Central memory CD8-positive, alpha-beta T cell (primary cell): ENCODE measurements around the gene RETREG3.
"Not testable (repeated sequence)": the region's sequence is repeated elsewhere in the genome, so short reads cannot be mapped to it uniquely, and the experiment has no call there.

Experiments
- ATAC-seq: fragments of 150-1000 bp; cut with Tn5 transposase; replicated peaks from 2 replicates; pipeline ENCODE4 v1.10.0; 2022; ENCODE audit warnings: mild to moderate bottlenecking, moderate FRiP score, moderate number of reproducible peaks; ENCODE audit not compliant: poor library complexity, severe bottlenecking; ENCODE audit errors: extremely low read depth
- DNase-seq, 2 donors: peaks; one replicate each; pipeline ENCODE4 v3.0.0; 2021; ENCODE audit warnings: low spot score in 2 of 2
- H3K27ac Mint-ChIP-seq: one replicate; pipeline ENCODE4 v1.8.0; 2022; ENCODE audit warnings: low read depth, mild to moderate bottlenecking, moderate library complexity, mixed read lengths
- H3K27me3 Mint-ChIP-seq: one replicate; pipeline ENCODE4 v1.8.0; 2022; ENCODE audit warnings: mixed read lengths
- H3K36me3 Mint-ChIP-seq: one replicate; pipeline ENCODE4 v1.8.0; 2022; ENCODE audit warnings: mild to moderate bottlenecking, moderate library complexity, mixed read lengths; ENCODE audit not compliant: insufficient read depth
- H3K4me1 Mint-ChIP-seq: one replicate; pipeline ENCODE4 v1.8.0; 2022; ENCODE audit warnings: mixed read lengths
- H3K4me3 Mint-ChIP-seq: one replicate; pipeline ENCODE4 v1.8.0; 2022; ENCODE audit warnings: mild to moderate bottlenecking, moderate library complexity, mixed read lengths
- H3K9me3 Mint-ChIP-seq: one replicate; pipeline ENCODE4 v1.8.0; 2022; ENCODE audit warnings: mixed read lengths

RETREG3 gene

DNA sequence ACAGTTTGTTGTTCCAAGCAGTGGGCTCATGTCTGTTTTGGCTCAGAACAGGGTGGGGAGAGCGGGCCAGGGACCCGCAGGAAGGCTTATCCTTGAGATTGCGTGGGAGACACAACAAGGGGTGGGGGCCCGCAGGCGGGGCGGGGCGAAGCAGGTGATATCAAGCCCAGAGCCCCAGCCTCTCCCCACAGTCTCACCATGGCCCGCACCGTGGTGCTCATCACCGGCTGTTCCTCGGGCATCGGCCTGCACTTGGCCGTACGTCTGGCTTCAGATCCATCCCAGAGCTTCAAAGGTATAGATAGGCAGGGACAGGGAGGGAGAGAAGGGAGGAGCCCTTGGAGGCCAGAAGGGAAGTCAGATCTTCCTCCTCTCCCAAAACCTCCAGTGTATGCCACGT, 56.4 kb downstream of the RETREG3 start, which contains the start of gene HSD17B1:
Gene HSD17B1 (plus strand): TSS at position 188 of the 400 bp plus-strand sequence. CDS start 11 bp downstream, at position 199.
- ATAC-seq, DNase-seq, H3K9me3 Mint-ChIP-seq, H3K27me3 Mint-ChIP-seq, H3K36me3 Mint-ChIP-seq: not testable (repeated sequence)
- peak within 1 kb of the TSS; percentile 88 for H3K27ac Mint-ChIP-seq
- peaks cover 38% of the 10 kb centered on the region for H3K4me1 Mint-ChIP-seq
- peak within 1 kb of the TSS; percentile 88 for H3K4me3 Mint-ChIP-seq

DNA sequence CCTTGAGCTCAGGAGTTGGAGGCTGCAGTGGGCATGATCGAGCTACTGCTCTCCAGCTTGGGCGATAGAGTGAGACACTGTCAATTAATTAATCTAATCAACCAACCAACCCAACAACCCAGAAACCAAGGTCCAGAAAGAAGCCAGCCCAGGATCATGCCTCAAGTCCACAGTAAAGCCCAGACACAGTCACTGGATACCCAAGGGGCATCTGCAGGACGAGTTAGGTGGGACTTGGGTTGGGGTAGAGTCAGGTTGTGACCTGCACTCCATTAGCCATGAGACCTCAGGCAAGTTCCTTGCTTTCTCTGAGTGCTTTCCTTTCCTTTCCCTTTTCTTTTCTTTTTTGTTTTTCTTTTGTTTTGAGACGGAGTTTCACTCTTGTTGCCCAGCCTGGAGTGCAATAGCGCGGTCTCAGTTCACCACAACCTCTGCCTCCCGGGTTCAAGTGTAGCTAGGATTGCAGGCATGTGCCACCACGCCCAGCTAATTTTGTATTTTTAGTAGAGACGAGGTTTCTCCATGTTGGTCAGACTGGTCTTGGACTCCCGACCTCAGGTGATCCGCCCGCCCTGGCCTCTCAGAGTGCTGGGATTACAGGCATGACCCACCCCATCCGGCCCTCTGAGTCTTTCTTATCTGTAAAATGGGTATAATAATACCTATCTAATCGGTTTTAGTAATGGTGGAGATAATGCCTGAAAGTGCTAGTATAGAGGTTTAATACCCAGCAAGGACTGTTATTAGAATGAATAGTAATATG, 60.0 kb downstream of the RETREG3 start:
- H3K4me1 Mint-ChIP-seq: peaks cover 19% of the 10 kb centered on the region
- no peak for ATAC-seq
- no peaks in the 10 kb centered on the region for H3K27me3 Mint-ChIP-seq
- H3K27ac Mint-ChIP-seq: no peak overlapping the region
- peaks cover 6% of the 10 kb centered on the region for H3K36me3 Mint-ChIP-seq
- peak overlapping the region; percentile 41 for H3K4me3 Mint-ChIP-seq
- DNase-seq: no peak
- H3K9me3 Mint-ChIP-seq: no peaks in the 10 kb centered on the region

DNA sequence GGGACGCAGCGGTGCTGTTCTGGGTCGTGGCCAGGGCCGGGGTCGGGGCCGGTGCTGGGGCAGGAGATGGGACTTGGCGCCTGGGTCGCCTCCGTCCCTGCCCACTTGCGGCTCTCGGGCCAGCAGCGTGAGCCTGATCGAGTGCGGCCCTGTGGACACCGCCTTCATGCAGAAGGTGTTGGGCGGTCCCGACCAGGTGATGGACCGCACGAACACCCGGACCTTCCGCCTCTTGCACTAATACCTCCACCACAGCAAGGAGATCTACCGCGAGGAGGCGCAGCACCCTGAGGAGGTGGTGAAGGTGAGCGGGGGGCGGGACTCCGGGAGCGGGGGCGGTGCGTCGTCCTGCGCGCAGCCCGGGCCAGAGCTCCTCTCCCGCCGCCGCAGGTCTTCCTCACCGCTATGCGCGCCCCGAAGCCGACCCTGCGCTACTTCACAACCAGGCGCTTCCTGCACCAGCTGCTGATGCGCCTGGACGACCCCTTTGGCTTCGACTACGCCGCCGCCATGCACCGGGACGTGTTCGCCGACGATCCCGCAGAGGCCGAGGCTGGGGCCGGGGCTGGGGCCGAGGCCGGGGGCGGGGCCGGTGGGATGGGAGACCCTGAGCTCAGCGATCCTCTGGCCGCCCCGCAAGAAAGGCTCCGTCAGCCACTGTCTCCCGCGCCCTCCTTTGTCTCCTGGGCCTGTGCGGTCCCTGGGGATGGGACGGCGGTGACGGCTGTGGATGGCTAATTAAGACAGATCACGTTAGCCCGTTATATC, 60.9 kb downstream of the RETREG3 start:
- no peak overlapping the region for H3K27ac Mint-ChIP-seq
- ATAC-seq (peak; percentile 73), DNase-seq (peak; percentile 40 to 61)
- H3K4me3 Mint-ChIP-seq: no peak overlapping the region
- no peaks in the 10 kb centered on the region for H3K27me3 Mint-ChIP-seq
- peaks cover 16% of the 10 kb centered on the region for H3K4me1 Mint-ChIP-seq
- no peaks in the 10 kb centered on the region for H3K9me3 Mint-ChIP-seq
- peaks cover 9% of the 10 kb centered on the region for H3K36me3 Mint-ChIP-seq

DNA sequence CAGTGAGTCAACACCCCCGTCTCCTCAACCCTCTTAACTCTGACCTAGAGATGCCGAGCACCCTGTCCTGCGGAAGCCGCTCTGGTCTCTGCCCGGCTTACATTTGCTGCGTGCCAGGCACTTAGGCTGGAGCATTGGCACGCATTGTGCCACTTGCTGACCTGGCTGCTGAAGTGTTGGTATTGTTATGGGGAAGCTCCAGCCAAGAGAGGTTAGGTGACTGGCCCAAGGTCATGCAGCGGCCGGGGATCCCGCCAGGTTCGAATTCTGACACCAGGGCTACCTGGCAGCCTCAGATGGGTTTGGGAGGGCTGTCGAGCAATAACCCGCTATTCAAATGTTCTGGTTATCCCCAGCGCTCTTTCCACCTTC, 61.5 kb downstream of the RETREG3 start:
- DNase-seq (no peak), ATAC-seq (no peak)
- H3K9me3 Mint-ChIP-seq: no peaks in the 10 kb centered on the region
- H3K27ac Mint-ChIP-seq: no peak overlapping the region
- H3K4me1 Mint-ChIP-seq: peaks cover 14% of the 10 kb centered on the region
- no peaks in the 10 kb centered on the region for H3K27me3 Mint-ChIP-seq
- H3K4me3 Mint-ChIP-seq: no peak overlapping the region
- peaks cover 8% of the 10 kb centered on the region for H3K36me3 Mint-ChIP-seq

DNA sequence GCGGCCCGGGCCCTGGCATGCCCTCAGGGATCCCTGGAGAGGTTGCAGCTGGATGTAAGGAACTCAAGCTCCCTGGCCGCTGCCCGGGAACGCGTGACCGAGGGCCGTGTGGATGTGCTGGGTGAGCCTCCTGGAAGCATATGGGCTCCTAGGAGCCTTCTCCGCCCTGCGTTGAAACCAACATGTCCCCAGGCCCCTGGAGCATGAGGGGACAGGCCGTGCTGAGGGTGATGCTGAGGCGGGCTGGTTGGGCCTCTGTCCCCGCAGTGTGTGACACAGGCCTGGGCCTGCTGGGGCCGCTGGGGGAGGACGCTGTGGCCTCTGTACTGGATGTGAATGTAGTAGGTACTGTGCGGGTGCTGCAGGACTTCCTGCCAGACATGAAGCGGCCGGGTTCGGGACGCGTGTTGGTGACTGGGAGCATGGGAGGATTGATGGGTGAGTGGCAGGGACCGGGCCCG, 62.1 kb downstream of the RETREG3 start:
- ATAC-seq (no peak), DNase-seq (no peak)
- Mint-ChIP-seq H3K9me3 (no peaks in the 10 kb centered on the region), H3K4me1 (peaks cover 14% of the 10 kb centered on the region), H3K27ac (no peak overlapping the region), H3K36me3 (peaks cover 7% of the 10 kb centered on the region), H3K27me3 (no peaks in the 10 kb centered on the region), H3K4me3 (no peak overlapping the region)

DNA sequence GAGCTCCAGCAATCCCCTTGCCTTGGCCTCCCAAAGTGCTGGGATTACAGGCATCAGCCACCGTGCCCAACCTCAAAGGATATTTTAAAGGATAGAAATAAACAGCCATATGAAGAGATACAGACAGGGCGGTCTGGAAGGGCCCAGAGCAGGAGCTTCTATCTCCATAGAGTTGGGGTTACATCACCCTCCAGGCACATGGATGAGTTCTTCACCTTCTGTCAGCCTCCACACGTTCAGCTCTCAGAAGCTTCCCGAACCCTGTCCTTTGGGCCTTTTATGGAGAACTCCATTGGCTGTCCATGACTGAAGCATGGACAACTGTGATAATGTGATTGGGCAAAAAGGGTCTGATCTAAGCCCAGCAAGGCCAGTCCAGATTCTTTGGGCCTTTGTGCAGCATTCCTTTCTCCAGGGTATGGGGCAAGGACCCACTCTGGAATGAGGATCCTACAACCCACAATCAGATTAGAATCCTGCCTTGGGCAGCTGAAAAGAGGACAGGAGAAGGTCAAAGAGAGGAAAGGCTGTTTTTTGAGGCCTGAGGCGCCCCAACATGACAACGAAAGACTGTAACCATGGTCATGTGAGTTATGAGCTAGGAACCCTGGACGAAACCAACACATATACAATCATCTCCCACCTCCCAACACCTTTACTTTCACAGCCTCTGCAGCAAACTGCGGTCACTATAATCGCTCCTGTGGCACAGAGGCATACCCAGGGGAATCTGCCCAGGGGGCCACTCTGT, 63.2 kb downstream of the RETREG3 start:
- not testable (repeated sequence) for DNase-seq, H3K36me3 Mint-ChIP-seq, H3K27ac Mint-ChIP-seq, H3K27me3 Mint-ChIP-seq, H3K4me3 Mint-ChIP-seq, ATAC-seq, H3K9me3 Mint-ChIP-seq
- peaks cover 18% of the 10 kb centered on the region for H3K4me1 Mint-ChIP-seq

DNA sequence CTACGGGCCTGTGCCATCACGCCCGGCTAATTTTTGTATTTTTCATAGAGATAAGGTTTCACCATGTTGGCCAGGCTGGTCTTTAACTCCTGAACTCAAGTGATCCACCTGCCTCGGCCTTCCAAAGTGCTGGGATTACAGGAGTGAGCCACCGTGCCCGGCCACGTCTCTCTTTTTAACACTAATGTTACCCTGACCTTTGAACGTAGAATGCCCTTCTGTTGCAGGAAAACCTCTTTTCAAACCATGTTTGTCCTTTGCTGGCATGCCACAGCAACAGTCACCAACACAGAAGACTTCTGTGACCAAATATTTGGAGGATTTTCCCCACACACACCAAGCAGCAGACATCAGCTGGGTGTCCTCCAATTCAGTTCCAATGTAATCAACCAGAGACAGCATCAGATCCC, 64.3 kb downstream of the RETREG3 start:
- Mint-ChIP-seq H3K36me3 (peaks cover 5% of the 10 kb centered on the region), H3K9me3 (no peaks in the 10 kb centered on the region), H3K4me1 (peaks cover 21% of the 10 kb centered on the region), H3K4me3 (no peak overlapping the region), H3K27ac (no peak overlapping the region), H3K27me3 (no peaks in the 10 kb centered on the region)
- no peak for ATAC-seq
- DNase-seq: no peak

DNA sequence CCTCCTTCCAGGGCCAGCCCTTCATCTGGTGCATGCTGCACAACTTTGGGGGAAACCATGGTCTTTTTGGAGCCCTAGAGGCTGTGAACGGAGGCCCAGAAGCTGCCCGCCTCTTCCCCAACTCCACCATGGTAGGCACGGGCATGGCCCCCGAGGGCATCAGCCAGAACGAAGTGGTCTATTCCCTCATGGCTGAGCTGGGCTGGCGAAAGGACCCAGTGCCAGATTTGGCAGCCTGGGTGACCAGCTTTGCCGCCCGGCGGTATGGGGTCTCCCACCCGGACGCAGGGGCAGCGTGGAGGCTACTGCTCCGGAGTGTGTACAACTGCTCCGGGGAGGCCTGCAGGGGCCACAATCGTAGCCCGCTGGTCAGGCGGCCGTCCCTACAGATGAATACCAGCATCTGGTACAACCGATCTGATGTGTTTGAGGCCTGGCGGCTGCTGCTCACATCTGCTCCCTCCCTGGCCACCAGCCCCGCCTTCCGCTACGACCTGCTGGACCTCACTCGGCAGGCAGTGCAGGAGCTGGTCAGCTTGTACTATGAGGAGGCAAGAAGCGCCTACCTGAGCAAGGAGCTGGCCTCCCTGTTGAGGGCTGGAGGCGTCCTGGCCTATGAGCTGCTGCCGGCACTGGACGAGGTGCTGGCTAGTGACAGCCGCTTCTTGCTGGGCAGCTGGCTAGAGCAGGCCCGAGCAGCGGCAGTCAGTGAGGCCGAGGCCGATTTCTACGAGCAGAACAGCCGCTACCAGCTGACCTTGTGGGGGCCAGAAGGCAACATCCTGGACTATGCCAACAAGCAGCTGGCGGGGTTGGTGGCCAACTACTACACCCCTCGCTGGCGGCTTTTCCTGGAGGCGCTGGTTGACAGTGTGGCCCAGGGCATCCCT, 65.7 kb downstream of the RETREG3 start:
- DNase-seq (no peak), ATAC-seq (no peak)
- Mint-ChIP-seq H3K36me3 (peaks cover 7% of the 10 kb centered on the region), H3K27ac (no peak overlapping the region), H3K4me1 (peaks cover 12% of the 10 kb centered on the region), H3K9me3 (no peaks in the 10 kb centered on the region), H3K27me3 (no peaks in the 10 kb centered on the region), H3K4me3 (no peak overlapping the region)

DNA sequence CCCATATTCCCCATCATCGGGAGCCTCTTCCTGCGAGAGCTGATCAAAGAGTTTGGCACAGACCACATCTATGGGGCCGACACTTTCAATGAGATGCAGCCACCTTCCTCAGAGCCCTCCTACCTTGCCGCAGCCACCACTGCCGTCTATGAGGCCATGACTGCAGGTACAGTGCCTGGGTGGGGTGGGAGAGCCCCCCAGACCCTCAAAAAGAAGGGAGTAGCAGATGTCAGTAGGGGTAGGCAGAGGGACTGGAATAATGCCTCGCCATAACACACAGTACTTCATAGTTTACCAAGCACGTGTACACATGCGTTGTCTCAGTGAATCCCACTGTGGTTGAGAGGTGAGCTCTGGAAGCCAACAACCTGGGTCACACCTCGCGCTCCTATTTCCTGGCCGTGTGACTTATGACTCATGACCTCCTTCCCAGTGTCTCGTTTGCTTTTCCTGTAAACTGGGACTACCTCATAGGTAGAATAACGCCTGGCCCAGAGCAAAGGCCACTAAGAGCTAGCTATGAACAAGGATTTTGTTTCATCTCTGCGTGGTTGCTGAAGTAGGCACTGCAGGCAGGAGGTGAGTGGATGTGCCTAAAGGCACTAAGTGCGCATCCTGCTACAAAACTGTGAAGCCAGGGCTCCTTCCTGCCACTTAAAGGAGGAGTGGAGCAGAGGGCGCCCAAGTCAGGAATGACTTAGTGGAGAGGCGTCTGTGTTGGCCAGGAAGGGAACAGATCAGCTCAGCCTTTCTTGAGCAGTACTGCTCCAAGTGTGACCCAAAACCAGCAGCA, 67.9 kb downstream of the RETREG3 start:
- H3K4me3 Mint-ChIP-seq: peak overlapping the region; percentile 41
- H3K27ac Mint-ChIP-seq: peak overlapping the region; percentile 4
- no peaks in the 10 kb centered on the region for H3K9me3 Mint-ChIP-seq
- ATAC-seq: no peak
- H3K27me3 Mint-ChIP-seq: no peaks in the 10 kb centered on the region
- peaks cover 7% of the 10 kb centered on the region for H3K36me3 Mint-ChIP-seq
- peaks cover 30% of the 10 kb centered on the region for H3K4me1 Mint-ChIP-seq
- DNase-seq: no peak

DNA sequence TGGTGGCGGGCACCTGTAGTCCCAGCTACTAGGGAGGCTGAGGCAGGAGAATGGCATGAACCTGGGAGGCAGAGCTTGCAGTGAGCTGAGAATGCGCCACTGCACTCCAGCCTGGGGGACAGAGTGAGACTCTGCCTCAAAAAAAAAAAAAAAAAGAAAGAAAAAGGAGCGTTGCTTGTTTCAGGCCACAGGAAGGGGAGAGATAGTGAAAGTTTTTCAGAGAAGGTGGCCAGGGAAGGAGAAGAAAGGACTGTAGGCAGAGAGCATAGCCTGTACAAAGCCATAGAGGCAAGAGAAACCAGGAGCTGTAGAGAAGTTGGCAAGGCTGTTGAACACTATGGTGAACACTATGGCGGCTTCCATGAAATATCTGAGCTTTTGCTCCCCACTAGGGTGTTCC, 68.6 kb downstream of the RETREG3 start:
- H3K36me3 Mint-ChIP-seq, H3K9me3 Mint-ChIP-seq, ATAC-seq, DNase-seq, H3K27me3 Mint-ChIP-seq: not testable (repeated sequence)
- Mint-ChIP-seq H3K4me1 (peaks cover 34% of the 10 kb centered on the region), H3K27ac (peak overlapping the region; percentile 4), H3K4me3 (peak overlapping the region; percentile 41)

DNA sequence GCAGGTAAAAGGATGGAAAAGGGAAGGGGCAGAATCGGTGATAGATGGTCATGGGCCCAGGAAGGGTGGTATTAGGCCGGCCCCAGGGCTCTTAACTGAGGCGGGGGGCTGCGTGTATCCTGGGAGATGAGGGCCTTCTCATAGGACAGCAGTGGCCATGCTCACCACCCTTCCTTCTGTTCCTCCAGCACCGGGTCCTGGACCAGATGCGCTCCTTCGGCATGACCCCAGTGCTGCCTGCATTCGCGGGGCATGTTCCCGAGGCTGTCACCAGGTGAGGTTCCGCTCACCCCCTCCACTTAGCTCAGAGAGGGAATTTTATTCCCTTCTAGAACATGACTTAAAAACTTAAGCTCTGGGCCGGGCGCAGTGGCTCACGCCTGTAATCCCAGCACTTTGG, 70.7 kb downstream of the RETREG3 start:
- no peaks in the 10 kb centered on the region for H3K9me3 Mint-ChIP-seq
- ATAC-seq: no peak
- peaks cover 3% of the 10 kb centered on the region for H3K36me3 Mint-ChIP-seq
- DNase-seq: no peak
- H3K4me3 Mint-ChIP-seq: no peak overlapping the region
- H3K27ac Mint-ChIP-seq: no peak overlapping the region
- no peaks in the 10 kb centered on the region for H3K27me3 Mint-ChIP-seq
- H3K4me1 Mint-ChIP-seq: peaks cover 40% of the 10 kb centered on the region
